Measurements from ENCODE around the gene MITD1. TPM values are rescaled to one million over a fixed set of nuclear protein-coding genes. Genes with fewer than 3 reads are reported as not detected.

MITD1 gene
- total and polyA plus RNA-seq, 2 of the 13 experiments (the other 11 are each of a cell fraction or from before 2014, with no cell fraction given) = 17.8 to 43.7 TPM

DNA sequence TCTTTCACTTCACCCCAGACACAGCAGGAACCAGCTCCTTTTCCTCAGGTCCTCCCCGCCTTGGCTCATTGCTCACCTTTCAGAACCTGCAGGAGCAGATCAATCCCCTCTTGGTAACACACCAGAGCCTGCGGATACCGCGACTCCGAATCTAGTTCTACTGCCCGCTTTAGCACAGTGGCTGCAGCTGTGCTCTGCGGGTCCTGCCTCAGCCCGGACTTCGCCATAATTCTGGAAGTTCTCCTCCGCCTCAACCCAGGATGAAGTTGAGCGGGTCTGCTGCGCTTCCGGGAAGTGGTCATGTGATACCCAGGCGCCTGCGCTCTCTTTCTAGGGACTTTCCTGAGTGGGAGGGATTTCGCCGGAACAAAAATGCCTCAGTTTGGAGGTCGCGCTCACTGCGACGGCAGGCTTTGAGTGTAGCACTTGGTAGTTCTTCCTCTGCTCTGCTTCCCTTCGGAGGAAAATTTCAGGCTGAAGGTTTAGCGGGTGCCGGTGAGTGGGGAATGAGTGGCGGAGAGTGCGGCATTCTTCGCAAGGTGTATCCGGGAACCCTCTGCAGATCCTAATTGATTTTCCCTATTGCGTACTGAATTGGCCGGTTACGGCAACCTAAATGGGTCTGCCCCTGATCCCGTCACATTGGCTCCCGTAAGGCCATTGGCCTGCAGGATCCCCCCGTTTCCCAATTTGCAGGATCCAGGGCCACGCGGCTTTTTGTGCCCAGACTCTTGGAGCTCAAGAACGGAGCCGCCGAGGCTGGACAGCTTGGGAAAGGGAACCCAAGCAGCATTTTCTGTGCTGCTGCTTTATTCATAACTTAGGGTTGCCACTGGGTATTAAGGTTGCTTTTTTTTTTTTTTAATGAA, at the start of gene MITD1, which contains the start of gene MRPL30 (continued):
- TF ChIP-seq, protein P1, sequence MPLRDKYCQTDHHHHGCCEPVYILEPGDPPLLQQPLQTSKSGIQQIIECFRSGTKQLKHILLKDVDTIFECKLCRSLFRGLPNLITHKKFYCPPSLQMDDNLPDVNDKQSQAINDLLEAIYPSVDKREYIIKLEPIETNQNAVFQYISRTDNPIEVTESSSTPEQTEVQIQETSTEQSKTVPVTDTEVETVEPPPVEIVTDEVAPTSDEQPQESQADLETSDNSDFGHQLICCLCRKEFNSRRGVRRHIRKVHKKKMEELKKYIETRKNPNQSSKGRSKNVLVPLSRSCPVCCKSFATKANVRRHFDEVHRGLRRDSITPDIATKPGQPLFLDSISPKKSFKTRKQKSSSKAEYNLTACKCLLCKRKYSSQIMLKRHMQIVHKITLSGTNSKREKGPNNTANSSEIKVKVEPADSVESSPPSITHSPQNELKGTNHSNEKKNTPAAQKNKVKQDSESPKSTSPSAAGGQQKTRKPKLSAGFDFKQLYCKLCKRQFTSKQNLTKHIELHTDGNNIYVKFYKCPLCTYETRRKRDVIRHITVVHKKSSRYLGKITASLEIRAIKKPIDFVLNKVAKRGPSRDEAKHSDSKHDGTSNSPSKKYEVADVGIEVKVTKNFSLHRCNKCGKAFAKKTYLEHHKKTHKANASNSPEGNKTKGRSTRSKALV (CRISPR knock-in tag; IDR thresholded peaks at IDR 0.05) = no peak; the same call in none of the 2 replicates
- peak; percentile 90 for TF ChIP-seq ZBTB7A (CRISPR knock-in tag; IDR thresholded peaks at IDR 0.05)
- peak; percentile 98 for TF ChIP-seq BCL6 (CRISPR knock-in tag; IDR thresholded peaks at IDR 0.05)
- peak; percentile 96 for TF ChIP-seq KDM3A (CRISPR knock-in tag; IDR thresholded peaks at IDR 0.05; ENCODE audit: low read depth)
- TF ChIP-seq, protein P2, sequence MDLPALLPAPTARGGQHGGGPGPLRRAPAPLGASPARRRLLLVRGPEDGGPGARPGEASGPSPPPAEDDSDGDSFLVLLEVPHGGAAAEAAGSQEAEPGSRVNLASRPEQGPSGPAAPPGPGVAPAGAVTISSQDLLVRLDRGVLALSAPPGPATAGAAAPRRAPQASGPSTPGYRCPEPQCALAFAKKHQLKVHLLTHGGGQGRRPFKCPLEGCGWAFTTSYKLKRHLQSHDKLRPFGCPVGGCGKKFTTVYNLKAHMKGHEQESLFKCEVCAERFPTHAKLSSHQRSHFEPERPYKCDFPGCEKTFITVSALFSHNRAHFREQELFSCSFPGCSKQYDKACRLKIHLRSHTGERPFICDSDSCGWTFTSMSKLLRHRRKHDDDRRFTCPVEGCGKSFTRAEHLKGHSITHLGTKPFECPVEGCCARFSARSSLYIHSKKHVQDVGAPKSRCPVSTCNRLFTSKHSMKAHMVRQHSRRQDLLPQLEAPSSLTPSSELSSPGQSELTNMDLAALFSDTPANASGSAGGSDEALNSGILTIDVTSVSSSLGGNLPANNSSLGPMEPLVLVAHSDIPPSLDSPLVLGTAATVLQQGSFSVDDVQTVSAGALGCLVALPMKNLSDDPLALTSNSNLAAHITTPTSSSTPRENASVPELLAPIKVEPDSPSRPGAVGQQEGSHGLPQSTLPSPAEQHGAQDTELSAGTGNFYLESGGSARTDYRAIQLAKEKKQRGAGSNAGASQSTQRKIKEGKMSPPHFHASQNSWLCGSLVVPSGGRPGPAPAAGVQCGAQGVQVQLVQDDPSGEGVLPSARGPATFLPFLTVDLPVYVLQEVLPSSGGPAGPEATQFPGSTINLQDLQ (CRISPR knock-in tag; IDR thresholded peaks at IDR 0.05) = peak; percentile 93
- peak; percentile 42; the same call in 1 of the 2 replicates for TF ChIP-seq SIX1 (CRISPR knock-in tag; IDR thresholded peaks at IDR 0.05; ENCODE audit: borderline replicate concordance)
- TF ChIP-seq TAF15 (IDR thresholded peaks at IDR 0.05; ENCODE audit: low read depth, low read length, poor library complexity, severe bottlenecking) = no peak
- TF ChIP-seq ZC3H13 (CRISPR knock-in tag; IDR thresholded peaks at IDR 0.05) = peak; percentile 91
- peak; percentile 41 for TF ChIP-seq SMC3 (IDR thresholded peaks at IDR 0.05; ENCODE audit: low read length)
- no peak for TF ChIP-seq JUNB (CRISPR knock-in tag; IDR thresholded peaks at IDR 0.05; ENCODE audit: borderline replicate concordance)
- no peak for TF ChIP-seq ZNF207 (IDR thresholded peaks at IDR 0.05; ENCODE audit: borderline replicate concordance)
- peak; percentile 83 for TF ChIP-seq ZKSCAN1 (IDR thresholded peaks at IDR 0.05; ENCODE audit: low read length)
- peak; percentile 98 for TF ChIP-seq NR2C2 (CRISPR knock-in tag; IDR thresholded peaks at IDR 0.05; ENCODE audit: borderline replicate concordance)
- TF ChIP-seq ZNF644 (CRISPR knock-in tag; IDR thresholded peaks at IDR 0.05; ENCODE audit: low read depth) = peak; percentile 3; the same call in 1 of the 2 replicates
- TF ChIP-seq, protein P3, sequence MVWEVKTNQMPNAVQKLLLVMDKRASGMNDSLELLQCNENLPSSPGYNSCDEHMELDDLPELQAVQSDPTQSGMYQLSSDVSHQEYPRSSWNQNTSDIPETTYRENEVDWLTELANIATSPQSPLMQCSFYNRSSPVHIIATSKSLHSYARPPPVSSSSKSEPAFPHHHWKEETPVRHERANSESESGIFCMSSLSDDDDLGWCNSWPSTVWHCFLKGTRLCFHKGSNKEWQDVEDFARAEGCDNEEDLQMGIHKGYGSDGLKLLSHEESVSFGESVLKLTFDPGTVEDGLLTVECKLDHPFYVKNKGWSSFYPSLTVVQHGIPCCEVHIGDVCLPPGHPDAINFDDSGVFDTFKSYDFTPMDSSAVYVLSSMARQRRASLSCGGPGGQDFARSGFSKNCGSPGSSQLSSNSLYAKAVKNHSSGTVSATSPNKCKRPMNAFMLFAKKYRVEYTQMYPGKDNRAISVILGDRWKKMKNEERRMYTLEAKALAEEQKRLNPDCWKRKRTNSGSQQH (CRISPR knock-in tag; IDR thresholded peaks at IDR 0.05; ENCODE audit: low read depth) = peak; percentile 98
- TF ChIP-seq, protein P4, sequence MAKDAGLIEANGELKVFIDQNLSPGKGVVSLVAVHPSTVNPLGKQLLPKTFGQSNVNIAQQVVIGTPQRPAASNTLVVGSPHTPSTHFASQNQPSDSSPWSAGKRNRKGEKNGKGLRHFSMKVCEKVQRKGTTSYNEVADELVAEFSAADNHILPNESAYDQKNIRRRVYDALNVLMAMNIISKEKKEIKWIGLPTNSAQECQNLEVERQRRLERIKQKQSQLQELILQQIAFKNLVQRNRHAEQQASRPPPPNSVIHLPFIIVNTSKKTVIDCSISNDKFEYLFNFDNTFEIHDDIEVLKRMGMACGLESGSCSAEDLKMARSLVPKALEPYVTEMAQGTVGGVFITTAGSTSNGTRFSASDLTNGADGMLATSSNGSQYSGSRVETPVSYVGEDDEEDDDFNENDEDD (CRISPR knock-in tag; IDR thresholded peaks at IDR 0.05; ENCODE audit: borderline replicate concordance) = 0 out of 2 replicates have a peak, but pooled peaks have one; percentile 46
- TF ChIP-seq TP53 (CRISPR knock-in tag; conservative IDR thresholded peaks at IDR 0.05) = peak; percentile 83
- peak; percentile 75; the same call in 1 of the 2 replicates for TF ChIP-seq FOXO1 (CRISPR knock-in tag; IDR thresholded peaks at IDR 0.05)
- TF ChIP-seq NFIB (CRISPR knock-in tag; IDR thresholded peaks at IDR 0.05; ENCODE audit: borderline replicate concordance) = no peak
- peak; percentile 97 for TF ChIP-seq HIVEP1 (CRISPR knock-in tag; IDR thresholded peaks at IDR 0.05)
- TF ChIP-seq ZNF329 (CRISPR knock-in tag; IDR thresholded peaks at IDR 0.05; ENCODE audit: low read depth) = 0 out of 2 replicates have a peak, but pooled peaks have one; percentile 54
- peak; percentile 83 for TF ChIP-seq ZNF343 (CRISPR knock-in tag; IDR thresholded peaks at IDR 0.05)

Data from HepG2 (cell line).